NCI-H748 treated with DMSO at 0.1 percent for 48 hours (cell line): Measurements from ENCODE around the gene DNAJA3.

ENCODE experiments used
- DNase-seq: peaks from one replicate; lab custom pipeline; 2025; lab: John Stamatoyannopoulos, UW

Gene DNAJA3

GRCh38 chr16:4435337-4436067, 9.8 kb downstream of the DNAJA3 start:
- DNase-seq: no peak

- DNase-seq: no peak
These were observed 11.7 kb downstream of the DNAJA3 start for GRCh38 chr16:4437366-4437765.

DNA sequence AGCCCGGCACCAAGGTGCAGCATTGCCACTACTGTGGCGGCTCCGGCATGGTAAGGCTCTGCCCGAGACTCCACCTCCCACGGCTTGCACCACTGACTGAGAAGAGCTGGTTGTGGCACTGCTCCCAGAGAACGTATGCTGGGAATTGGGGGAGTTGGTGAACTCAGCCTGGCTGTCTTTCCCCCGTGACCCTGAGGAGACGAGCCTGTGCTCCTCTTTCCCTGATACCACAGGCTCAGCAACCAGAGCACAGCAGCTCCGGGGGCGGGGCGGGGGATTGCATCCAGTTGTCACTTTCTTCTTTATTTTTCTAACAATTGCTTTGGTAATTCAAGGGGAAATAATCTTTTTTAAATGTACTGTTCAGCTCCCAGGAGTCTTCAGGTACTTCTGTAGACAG, 16.7 kb downstream of the DNAJA3 start:
- no peak for DNase-seq

GRCh38 chr16:4443271-4443670, 17.6 kb downstream of the DNAJA3 start:
- DNase-seq: no peak

- no peak for DNase-seq
These were observed 18.3 kb downstream of the DNAJA3 start for GRCh38 chr16:4443986-4444385.

GRCh38 chr16:4450430-4450829, 24.8 kb downstream of the DNAJA3 start:
- DNase-seq: no peak

- DNase-seq: no peak
These were observed 25.4 kb downstream of the DNAJA3 start for GRCh38 chr16:4450931-4451519.

DNA sequence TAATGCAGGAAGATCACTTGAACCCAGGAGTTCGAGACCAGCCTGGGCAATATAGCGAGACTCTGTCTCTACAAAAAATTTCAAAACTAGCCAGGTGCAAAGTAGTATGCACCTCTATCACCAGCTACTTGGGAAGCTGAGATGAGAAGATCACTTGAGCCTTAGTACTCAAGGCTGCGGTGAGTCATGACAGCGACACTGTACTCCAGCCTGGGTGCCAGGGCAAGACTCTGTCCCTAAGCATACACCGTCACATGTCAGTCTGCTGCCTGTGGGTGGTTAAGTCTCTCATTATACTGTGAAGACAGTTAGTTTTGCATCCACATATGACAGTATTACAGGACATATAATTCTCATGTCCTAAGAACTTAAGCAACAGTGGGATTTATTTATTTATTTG, 27.0 kb downstream of the DNAJA3 start:
- DNase-seq: no peak

DNA sequence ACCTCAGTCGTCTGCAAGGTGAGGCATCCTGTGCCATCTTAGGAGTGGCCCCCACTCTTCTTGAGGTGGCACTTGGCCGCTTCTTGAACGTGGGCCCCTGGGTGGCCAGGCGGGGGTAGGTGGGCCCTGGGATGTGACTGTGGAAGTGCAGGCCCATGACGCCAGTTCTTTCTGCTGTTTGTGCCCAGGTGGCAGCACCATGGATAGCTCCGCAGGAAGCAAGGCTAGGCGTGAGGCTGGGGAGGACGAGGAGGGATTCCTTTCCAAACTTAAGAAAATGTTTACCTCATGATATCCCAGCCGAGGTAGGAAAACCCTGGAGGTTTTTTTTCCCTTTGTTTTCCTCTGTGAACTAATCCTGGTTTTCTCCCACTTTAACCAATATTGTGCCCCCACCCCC, 29.0 kb downstream of the DNAJA3 start:
- DNase-seq: no peak

DNA sequence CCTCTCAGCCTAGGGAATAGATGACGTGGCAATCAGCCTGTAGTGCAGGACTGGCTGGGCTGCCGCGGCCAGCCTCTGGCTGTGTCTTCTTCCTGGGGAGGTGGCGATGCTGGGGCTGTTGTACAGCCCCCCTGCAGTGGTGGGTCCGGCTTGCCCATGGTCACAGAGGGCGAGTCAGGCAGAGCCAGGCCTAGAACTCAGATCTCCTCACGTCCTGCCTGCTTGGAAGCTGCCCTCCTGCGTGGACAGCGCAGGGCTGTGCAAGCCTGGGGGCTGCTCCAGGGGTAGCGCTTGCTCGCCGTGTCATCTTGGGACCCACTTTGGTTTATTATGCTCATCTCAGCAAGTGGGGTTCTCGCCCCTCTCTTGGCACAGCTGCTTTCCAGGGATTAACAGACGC, 29.4 kb downstream of the DNAJA3 start:
- DNase-seq: no peak

DNA sequence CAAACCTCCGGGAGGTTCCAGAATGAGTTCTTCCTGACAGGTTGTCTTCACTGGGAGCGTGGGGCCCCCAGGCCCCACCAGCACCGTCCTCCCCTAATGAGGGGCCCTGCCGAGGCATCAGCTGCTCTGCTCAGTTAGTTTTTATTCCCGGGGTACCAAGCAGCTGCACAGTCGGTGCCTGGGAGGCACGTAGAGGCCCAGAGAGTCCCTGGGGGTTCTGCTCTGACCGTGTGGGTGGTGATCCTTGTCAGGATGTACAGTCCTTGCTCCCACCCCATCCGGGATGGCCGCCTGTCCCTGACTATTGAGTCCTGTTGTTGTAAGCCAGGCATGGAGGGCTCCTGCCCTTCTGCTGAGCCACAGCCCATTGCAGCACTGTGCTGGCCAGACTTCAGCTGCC, 30.3 kb downstream of the DNAJA3 start:
- no peak for DNase-seq

DNA sequence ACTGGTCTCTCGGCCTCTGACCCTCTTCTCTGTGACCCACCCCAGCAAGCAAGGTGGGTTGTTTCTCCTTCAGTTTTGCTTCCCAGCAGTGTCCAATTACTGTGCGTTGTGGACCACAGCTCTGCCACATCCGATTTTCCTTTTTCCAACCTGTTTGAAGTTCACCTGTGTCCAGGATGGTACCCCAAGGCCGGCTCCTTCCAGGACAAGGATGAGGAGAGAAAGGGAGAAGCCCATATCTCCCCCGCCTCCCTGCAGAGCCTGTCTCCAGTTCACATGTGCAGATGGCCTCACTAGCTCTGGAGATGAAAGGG, 35.2 kb downstream of the DNAJA3 start:
- DNase-seq: no peak

- no peak for DNase-seq
These were observed 35.8 kb downstream of the DNAJA3 start for GRCh38 chr16:4461250-4462085.

GRCh38 chr16:4463522-4464163, 38.0 kb downstream of the DNAJA3 start:
- DNase-seq: no peak

DNA sequence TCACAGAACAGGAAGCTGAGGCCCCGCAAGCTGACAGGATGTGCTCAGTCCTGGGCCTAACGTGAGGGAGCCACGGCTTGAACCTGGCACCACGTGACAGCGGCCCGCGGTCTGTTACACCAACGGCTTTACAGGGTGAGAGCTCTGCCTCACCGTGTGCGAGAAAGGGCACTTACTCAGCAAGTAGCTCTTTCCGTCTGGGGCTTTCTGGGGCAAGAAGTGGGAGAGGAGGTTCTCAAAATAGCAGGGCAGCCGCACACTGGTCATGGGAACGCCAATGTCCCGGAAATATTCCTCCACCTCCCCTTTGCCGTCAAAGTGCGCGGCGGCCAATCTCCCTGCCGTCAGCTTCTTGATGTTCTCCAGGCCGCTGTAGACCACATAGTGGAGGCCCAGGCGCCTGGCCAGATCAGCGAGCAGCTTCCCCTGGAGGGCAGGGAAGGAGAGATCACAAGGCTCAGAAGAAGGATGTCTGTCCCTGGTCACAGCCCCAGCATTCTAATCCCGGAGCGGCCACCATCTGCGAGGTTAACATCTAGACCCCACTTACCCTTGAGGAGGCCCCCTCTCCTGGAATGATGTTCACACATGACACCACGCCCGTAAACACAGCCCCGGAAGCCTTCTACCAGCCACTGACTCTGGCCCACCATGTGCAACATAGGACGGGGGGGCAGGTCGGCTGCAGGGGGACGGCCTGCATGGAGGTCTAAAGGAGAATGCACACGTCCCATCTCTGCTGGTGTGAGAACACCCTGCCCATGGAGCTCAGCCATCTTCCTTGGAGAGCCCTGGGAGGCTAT, 40.5 kb downstream of the DNAJA3 start:
- no peak for DNase-seq

- no peak for DNase-seq
These were observed 42.2 kb downstream of the DNAJA3 start for GRCh38 chr16:4467916-4468315.

- DNase-seq: no peak
These were observed 43.3 kb downstream of the DNAJA3 start for GRCh38 chr16:4468972-4469371.

DNA sequence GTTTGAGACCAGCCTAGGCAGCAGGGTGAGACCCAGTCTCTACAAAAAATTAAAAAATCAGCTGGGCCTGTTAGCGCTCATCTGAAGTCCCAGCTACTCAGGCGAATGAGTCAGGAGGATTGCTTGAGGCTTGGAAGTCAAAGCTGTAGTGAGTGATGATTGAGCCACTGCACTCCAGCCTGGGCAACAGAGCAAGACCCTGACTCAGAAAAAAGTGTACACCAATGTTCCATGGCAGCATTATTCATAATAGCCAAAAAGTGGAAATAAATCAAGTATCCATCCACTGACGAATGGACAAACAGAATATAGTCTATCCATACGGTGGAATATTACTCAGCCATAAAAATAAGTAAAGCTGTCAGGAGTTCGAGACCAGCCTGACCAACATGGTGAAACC, 46.2 kb downstream of the DNAJA3 start:
- no peak for DNase-seq

DNA sequence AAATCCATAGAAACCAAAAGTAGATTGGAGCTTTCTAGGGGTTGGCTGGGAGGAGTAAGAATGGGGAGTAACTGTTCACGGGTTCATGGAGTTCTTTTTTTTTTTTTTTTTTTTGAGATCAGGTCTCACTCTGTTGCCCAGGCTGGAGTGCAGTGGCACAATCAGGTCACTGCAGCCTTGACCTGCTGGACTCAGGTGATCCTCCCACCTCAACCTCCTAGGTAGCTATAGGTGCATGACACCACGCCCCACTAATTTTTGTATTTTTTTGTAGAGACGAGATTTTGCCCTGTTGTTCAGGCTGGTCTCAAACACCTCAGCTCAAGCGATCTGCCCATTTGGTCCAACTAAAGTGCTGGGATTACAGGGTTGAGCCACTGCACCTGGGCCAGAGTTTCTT, 47.2 kb downstream of the DNAJA3 start:
- no peak for DNase-seq

GRCh38 chr16:4474192-4474961, 48.7 kb downstream of the DNAJA3 start, which contains the start of gene NMRAL1:
TSS of gene NMRAL1 (minus strand) at chr16:4474625. CDS start at chr16:4474132, 493 bp downstream.
- peak; percentile 78 for DNase-seq
